SK-MEL-5 (cell line): ENCODE results near the gene USP30. TPM values are rescaled to one million over a fixed set of nuclear protein-coding genes. Genes with fewer than 3 reads are reported as not detected.

ENCODE experiments used
- DNase-seq: peaks from one replicate; pipeline ENCODE4 v3.0.0-alpha.2; 2016; ENCODE audit warnings: low read depth, low spot score
- in situ Hi-C: cut with HindIII; loops from 2 replicates; pipeline ENCODE4 v1.10.0; 2016; ENCODE audit warnings: low sequenced_read_pairs, high pct_unique_total_duplicates, low pct_unique_long_range_greater_than_20kb
- total RNA-seq: library from RNA; depleted of rRNA; stranded (reverse); fragments of >200 nt; shearing (Covaris generic); gene quantifications from 2 replicates; pipeline ENCODE4 v1.2.3, GENCODE V29; 2014

Gene USP30
- total RNA-seq, 1 experiment from 2014 or later, result 11.8 TPM

GRCh38 chr12:109087250-109087649 lies 34.9 kb downstream of the USP30 start:
- no peak for DNase-seq
- in situ Hi-C loops, result no loop called here

- in situ Hi-C loops, result no loop called here
- no peak for DNase-seq
Measured at GRCh38 chr12:109088818-109089217, 36.4 kb downstream of the USP30 start.

GRCh38 chr12:109089683-109090082 lies 37.3 kb downstream of the USP30 start:
- in situ Hi-C loops, result no loop called here
- no peak for DNase-seq

- in situ Hi-C loops, result no loop called here
Measured at GRCh38 chr12:109092497-109093021, 40.2 kb downstream of the USP30 start.

GRCh38 chr12:109093022-109093918 lies 40.9 kb downstream of the USP30 start, which contains the start of gene ALKBH2:
Gene ALKBH2, minus strand, starts transcription at chr12:109093472. Its CDS starts 686 bp downstream, at chr12:109092786.
- DNase-seq, result peak; percentile 93
- in situ Hi-C loops, result no loop called here

More at GRCh38 chr12:109092497-109093021, 40.2 kb downstream of the USP30 start:
- DNase-seq, result no peak

GRCh38 chr12:109097140-109097434 lies 44.7 kb downstream of the USP30 start:
- in situ Hi-C loops, result no loop called here
- DNase-seq, result no peak

- in situ Hi-C loops, result no loop called here
- DNase-seq, result peak; percentile 96
Measured at GRCh38 chr12:109097435-109098182, 45.2 kb downstream of the USP30 start, which contains the start of gene UNG. Gene UNG, plus strand, starts transcription at chr12:109097597. Its CDS starts 83 bp downstream, at chr12:109097680.

GRCh38 chr12:109098183-109098604 lies 45.8 kb downstream of the USP30 start:
- DNase-seq, result no peak
- in situ Hi-C loops, result no loop called here

- no peak for DNase-seq
- in situ Hi-C loops, result no loop called here
Measured at GRCh38 chr12:109098651-109099050, 46.3 kb downstream of the USP30 start.

GRCh38 chr12:109099431-109100020 lies 47.1 kb downstream of the USP30 start:
- in situ Hi-C loops, result no loop called here
- DNase-seq, result no peak

GRCh38 chr12:109100741-109101140 lies 48.4 kb downstream of the USP30 start:
- no peak for DNase-seq
- in situ Hi-C loops, result no loop called here

- DNase-seq, result no peak
- in situ Hi-C loops, result no loop called here
Measured at GRCh38 chr12:109102491-109102890, 50.1 kb downstream of the USP30 start.

- in situ Hi-C loops, result no loop called here
- DNase-seq, result no peak
Measured at GRCh38 chr12:109105176-109105575, 52.8 kb downstream of the USP30 start.

- in situ Hi-C loops, result no loop called here
- peak; percentile 42 for DNase-seq
Measured at GRCh38 chr12:109109746-109110350, 57.5 kb downstream of the USP30 start.

- peak; percentile 93 for DNase-seq
- in situ Hi-C loops, result no loop called here
Measured at GRCh38 chr12:109110988-109111495, 58.7 kb downstream of the USP30 start.

GRCh38 chr12:109112720-109113465 lies 60.5 kb downstream of the USP30 start:
- no peak for DNase-seq

More at GRCh38 chr12:109112720-109113465, 60.5 kb downstream of the USP30 start:
- in situ Hi-C loops, result no loop called here
